Measurements from ENCODE around the gene HOXD10. TPM values are rescaled to one million over a fixed set of nuclear protein-coding genes. Genes with fewer than 3 reads are reported as not detected.

The HOXD10 gene
- 4.4 to 5.7 TPM (median 5.2 TPM) in 5 replicates for total RNA-seq (2022; extraction: Qiagen RNA extraction)

DNA sequence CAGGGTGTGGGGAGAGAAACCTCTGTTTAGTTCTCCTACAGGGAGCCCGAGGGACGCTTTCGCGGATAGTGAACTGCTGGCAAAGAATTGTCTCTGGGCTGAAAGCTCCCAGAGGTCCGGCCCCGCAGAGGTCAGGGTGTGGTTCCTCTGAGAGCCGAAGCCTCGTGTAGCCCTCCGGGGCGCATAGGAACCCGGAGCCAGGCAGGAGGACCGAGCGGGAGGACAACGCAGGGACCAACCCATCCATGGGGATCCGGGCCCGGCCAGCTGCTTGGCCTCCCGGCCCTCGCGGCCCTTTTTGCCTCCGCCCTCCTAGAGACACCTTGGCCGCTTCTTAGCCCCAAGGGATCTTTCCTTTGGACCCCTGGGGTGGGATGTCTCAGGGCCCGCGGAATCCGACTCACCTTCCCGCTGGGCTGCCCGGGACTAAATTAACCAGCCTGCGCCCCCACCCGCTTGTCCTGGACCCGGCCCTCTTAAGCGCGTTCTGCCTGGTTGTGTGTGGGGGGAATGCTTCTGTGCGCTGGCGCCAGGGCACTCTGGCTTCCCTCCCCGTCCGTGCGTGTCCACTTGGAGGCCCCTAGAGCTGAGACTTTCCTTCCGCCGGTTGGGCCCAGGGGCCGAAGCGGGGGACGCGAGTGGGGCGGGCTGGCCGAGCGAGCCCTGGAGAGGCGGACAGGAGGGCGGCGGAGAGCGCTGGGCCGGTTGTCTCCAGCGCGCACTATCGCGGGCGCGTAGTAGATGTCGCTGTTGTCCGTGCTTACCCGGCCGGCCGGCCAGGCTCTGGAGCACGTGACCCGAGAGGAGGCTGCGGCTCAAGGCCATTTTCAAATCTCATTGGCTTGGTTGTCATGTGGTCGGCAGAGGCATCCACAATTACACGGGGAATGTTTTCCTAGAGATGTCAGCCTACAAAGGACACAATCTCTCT is at the start of gene HOXD10:
Gene HOXD10, plus strand, starts transcription at position 896 of the 931 bp plus-strand sequence. CDS start 56 bp downstream, outside the sequence.

DNA sequence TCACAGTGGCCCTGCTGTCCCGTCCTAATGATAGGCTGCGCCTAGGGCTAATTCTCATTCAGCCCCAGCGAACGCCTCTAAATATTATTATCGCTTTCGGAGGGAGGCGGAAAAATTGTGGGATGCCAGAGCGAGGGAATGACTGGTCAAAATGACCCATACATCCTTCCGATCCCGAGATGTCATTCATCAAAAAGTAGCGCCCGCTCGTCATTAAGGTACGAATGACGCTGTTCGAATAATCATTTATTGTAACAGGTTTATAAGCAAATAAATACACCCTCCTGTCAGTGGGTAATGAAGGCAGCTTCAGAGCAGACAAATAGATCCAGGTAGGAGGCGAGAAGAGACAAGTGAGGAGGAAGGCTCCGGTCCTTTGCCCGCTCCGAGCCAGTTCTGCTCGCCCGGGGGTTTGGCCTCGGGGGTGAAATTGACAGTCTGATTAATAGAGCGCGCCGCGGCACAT is 32.7 kb upstream of the HOXD10 start, which contains the start of gene EVX2:
Gene EVX2, minus strand, starts transcription at position 167 of the 466 bp plus-strand sequence. CDS start 186 bp downstream, outside the sequence.

DNA sequence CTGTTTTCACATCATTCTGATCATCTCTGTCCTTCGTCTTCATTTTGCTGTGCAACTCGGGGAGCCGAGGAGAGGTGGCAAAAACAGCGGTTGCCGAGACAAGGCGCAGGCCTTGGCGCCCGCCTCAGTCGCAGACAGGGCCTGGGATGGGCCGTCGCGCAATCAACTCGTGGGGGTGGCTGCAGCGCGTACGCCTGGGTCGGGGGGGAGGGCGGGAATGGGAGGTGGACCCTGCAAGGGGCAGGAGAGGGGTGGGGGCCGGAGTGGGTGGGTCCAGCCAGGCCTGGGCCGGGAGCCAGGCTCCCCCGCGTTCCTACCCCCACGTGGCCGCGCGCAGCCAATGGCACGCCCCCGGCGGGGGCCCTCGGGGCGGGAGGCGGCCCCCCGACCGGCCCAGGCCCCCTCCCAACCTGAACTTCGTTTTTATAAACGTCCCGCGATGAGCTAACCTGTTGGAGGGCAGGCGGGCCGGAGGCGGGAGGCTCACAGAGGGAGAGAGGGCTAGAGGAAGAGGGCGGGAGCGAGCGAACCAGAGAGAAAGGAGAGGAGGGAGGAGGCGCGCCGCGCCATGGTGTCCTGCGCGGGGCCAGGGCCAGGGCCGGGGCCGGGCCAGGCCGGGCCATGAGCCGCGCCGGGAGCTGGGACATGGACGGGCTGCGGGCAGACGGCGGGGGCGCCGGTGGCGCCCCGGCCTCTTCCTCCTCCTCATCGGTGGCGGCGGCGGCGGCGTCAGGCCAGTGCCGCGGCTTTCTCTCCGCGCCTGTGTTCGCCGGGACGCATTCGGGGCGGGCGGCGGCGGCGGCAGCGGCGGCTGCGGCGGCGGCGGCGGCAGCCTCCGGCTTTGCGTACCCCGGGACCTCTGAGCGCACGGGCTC is 24.1 kb upstream of the HOXD10 start, which contains the start of gene HOXD13:
Gene HOXD13, plus strand, starts transcription at position 452 of the 875 bp plus-strand sequence. Its CDS starts 170 bp downstream, at position 622.

DNA sequence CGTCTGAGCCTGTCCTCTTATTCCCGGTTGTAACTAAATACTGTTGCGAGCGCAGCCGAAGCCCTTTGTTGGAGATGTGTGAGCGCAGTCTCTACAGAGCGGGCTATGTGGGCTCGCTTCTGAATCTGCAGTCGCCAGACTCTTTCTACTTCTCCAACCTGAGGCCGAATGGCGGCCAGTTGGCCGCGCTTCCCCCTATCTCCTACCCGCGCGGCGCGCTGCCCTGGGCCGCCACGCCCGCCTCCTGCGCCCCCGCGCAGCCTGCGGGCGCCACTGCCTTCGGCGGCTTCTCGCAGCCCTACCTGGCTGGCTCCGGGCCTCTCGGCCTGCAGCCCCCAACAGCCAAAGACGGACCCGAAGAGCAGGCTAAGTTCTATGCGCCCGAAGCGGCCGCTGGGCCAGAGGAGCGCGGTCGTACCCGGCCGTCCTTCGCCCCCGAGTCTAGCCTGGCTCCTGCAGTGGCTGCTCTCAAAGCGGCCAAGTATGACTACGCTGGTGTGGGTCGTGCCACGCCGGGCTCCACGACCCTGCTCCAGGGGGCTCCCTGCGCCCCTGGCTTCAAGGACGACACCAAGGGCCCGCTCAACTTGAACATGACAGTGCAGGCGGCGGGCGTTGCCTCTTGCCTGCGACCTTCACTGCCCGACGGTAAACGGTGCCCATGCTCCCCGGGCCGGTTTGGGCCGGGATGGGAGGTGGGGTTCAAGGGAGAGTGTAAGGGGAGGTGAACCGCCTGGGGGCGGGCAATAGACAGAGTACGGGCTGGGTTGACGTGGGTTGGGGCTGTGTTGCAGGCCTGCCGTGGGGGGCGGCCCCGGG is 16.6 kb upstream of the HOXD10 start, which contains the start of gene HOXD12:
Gene HOXD12, plus strand, starts transcription at position 68 of the 819 bp plus-strand sequence. Its CDS starts 7 bp downstream, at position 75.

DNA sequence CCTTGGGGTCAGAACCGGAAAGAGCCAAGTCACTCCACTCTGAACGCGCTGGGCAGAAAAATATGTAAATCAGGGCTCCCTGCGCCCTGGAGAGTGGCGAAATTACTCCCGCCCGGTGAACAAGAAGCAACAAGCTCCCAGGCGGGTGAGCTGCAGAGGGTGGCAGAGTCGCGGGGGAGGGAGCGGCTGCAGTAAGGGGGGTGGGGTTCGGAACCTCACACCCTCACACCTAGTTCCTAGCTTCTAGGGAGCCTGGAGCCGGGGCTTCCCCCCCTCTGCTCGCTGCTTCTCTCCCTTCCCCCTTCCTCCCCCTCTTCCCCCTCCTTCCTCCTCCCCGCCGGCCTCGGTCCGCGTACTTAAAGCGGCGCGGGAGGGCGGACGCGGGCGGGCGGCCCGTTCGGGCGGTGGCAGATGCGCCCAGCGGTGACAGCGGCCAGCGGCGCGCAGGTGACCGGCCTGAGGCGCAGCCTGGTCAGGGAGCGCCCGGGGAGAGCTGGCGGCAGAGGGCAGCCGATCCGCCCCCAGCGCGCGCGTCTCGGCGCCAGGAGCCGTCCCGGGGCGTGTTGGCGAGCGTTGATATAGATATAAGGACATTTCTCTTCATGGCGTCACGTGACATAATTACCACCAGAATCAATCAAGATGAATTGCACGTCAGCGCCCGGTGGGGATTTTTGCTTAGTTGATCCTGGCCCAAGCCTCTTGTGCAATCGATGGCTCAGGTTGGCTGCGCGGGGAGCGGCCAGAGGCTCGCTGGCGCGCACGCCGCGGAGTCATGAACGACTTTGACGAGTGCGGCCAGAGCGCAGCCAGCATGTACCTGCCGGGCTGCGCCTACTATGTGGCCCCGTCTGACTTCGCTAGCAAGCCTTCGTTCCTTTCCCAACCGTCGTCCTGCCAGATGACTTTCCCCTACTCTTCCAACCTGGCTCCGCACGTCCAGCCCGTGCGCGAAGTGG is 9.7 kb upstream of the HOXD10 start, which contains the start of gene HOXD11:
Gene HOXD11, plus strand, starts transcription at position 700 of the 959 bp plus-strand sequence. Its CDS starts 76 bp downstream, at position 776.

DNA sequence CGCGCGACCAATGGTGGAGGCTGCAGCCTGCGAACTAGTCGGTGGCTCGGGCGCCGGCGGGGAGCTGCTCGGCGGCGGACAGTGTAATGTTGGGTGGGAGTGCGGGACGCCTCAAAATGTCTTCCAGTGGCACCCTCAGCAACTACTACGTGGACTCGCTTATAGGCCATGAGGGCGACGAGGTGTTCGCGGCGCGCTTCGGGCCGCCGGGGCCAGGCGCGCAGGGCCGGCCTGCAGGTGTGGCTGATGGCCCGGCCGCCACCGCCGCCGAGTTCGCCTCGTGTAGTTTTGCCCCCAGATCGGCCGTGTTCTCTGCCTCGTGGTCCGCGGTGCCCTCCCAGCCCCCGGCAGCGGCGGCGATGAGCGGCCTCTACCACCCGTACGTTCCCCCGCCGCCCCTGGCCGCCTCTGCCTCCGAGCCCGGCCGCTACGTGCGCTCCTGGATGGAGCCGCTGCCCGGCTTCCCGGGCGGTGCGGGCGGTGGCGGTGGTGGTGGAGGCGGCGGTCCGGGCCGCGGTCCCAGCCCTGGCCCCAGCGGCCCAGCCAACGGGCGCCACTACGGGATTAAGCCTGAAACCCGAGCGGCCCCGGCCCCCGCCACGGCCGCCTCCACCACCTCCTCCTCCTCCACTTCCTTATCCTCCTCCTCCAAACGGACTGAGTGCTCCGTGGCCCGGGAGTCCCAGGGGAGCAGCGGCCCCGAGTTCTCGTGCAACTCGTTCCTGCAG is 6.3 kb downstream of the HOXD10 start, which contains the start of gene HOXD9:
Gene HOXD9, plus strand, starts transcription at position 37 of the 728 bp plus-strand sequence. Its CDS starts 50 bp downstream, at position 87.

DNA sequence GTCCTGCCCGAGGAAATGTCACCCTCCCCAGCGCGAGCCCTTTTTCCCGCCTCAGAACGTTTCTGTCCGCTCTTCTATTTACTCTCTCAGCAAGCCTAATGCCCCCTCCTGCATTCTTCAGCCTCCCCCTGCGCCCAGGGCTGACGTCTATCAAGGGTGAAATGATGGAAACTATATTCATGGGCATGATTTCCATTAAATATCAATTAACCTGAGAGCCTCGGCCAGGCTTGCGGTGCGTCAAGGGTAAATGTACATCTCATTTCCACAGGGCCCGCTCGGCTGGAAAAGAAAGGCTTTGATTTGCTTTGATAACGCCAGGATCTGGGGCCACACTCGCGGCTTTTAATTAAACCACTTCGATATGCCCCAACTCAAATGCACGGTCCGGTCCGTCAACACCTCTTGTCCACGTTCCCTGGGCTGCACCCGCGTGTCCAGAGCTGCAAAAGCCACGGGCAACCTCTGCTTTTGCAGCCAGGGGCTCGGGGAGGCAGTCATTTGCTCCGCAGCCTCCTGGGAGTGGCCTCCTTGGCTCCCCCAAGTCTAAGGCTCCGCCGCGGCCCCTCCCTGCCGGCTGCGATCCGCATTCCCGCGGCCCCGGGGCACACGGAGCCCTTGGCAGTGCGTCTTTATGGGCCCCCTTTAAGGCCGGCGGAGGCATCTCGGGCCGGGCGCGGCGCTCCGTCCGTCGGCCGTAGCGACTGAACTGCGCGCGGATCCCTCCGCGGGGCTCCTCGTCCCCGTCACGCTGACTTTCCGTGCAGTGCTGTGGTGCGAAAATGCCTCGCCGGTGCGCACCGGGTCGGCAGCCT is 12.6 kb downstream of the HOXD10 start, which contains the start of gene HOXD8:
Gene HOXD8, plus strand, starts transcription at position 724 of the 815 bp plus-strand sequence. CDS start 662 bp downstream, outside the sequence.

DNA sequence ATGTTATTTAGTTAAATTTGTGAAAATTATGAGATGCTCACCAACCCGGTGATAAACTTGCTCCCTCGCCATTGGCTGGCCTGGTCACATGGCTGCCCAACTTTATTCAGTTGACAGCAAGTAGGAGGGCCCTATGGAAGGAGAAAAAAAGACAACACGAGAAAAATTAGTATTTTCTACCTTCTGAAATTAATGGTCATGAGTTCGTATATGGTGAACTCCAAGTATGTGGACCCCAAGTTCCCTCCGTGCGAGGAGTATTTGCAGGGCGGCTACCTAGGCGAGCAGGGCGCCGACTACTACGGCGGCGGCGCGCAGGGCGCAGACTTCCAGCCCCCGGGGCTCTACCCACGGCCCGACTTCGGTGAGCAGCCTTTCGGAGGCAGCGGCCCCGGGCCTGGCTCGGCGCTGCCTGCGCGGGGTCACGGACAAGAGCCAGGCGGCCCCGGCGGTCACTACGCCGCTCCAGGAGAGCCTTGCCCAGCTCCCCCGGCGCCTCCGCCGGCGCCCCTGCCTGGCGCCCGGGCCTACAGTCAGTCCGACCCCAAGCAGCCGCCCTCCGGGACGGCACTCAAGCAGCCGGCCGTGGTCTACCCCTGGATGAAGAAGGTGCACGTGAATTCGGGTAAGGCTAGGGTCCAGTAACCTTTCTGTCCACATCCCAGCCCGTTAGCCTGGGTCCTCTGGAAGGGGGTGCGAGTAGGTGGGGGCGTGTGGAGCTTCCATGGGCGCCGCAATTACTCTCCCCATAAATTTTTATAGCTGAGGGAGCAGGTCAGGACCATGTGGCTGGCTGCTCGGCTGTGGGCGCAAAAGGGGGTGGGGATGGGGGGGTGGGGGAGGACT is 35.1 kb downstream of the HOXD10 start, which contains the start of gene HOXD4:
Gene HOXD4, plus strand, starts transcription at position 109 of the 846 bp plus-strand sequence. Its CDS starts 84 bp downstream, at position 193.

DNA sequence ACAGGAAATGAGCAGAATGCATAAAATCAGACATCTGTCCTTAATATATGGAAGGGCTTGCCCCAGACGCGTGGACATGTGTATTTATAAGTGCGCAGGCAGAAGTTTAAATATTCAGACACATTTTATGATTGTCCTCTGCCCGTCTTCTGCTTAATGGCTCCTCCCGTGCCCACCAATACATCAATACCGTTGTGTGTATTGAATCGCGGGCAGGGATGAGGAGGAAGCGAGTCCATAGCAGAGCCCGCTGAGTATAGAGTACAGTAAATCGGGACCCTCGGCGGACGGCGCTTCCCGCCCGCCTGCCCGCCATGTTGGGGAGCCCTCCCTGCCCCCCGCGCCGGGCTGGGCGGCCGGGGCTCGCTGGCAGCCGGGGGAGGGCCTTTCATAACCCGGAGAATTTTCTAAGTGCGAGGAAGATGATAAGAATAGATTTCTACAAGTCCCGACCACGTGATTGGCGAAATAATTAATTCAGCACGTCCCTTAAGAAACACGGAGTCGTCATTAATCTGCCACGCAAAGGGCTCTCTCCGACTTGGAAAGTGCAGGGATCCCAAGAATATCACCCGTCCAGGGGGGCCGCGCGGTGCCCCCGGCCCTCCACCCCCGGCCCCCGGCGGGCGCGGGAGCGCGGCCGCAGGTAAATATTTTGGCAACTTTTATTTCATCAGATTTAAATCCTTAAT is 40.4 kb downstream of the HOXD10 start, which contains the start of gene HOXD3:
Gene HOXD3, plus strand, starts transcription at position 501 of the 692 bp plus-strand sequence. CDS start 11,808 bp downstream, outside the sequence.

Other genes with a start within 250 kb of the HOXD10 start
- 10.8 to 15.0 TPM (median 12.9 TPM) in 5 replicates for gene LNPK, start 114.5 kb upstream of the HOXD10 start, total RNA-seq (2022; extraction: Qiagen RNA extraction)
- 0.01 TPM in 1 of 5 replicates, not detected in the others for gene EVX2, start 32.8 kb upstream of the HOXD10 start, total RNA-seq (2022; extraction: Qiagen RNA extraction)
- 0.07 to 0.27 TPM (median 0.18 TPM) in 5 replicates for gene HOXD13, start 24.1 kb upstream of the HOXD10 start, total RNA-seq (2022; extraction: Qiagen RNA extraction)
- gene HOXD12, start 17.0 kb upstream of the HOXD10 start, total RNA-seq (2022; extraction: Qiagen RNA extraction), result not detected in 5 replicates
- 5.2 to 6.9 TPM (median 6.5 TPM) in 5 replicates for gene HOXD11, start 9.5 kb upstream of the HOXD10 start, total RNA-seq (2022; extraction: Qiagen RNA extraction)
- gene HOXD9, start 5.9 kb downstream of the HOXD10 start, total RNA-seq (2022; extraction: Qiagen RNA extraction), result 0.83 to 1.6 TPM (median 1.2 TPM) in 5 replicates
- 5.0 to 6.2 TPM (median 5.3 TPM) in 5 replicates for gene HOXD8, start 12.9 kb downstream of the HOXD10 start, total RNA-seq (2022; extraction: Qiagen RNA extraction)
- gene HOXD4, start 34.8 kb downstream of the HOXD10 start, total RNA-seq (2022; extraction: Qiagen RNA extraction), result 0.15 to 0.52 TPM (median 0.38 TPM) in 5 replicates
- 0.06 to 0.16 TPM (median 0.09 TPM) in 5 replicates for gene HOXD3, start 40.5 kb downstream of the HOXD10 start, total RNA-seq (2022; extraction: Qiagen RNA extraction)
- gene HOXD1, start 71.9 kb downstream of the HOXD10 start, total RNA-seq (2022; extraction: Qiagen RNA extraction), result 0.08 to 0.27 TPM (median 0.26 TPM) in 5 replicates
- gene MTX2, start 152.7 kb downstream of the HOXD10 start, total RNA-seq (2022; extraction: Qiagen RNA extraction), result 38.4 to 40.7 TPM (median 40.0 TPM) in 5 replicates

Data from A549 treated with AZD2906 at 1 μM for 4 hours (cell line).